ENCODE data around the gene DMBX1.

DNA sequence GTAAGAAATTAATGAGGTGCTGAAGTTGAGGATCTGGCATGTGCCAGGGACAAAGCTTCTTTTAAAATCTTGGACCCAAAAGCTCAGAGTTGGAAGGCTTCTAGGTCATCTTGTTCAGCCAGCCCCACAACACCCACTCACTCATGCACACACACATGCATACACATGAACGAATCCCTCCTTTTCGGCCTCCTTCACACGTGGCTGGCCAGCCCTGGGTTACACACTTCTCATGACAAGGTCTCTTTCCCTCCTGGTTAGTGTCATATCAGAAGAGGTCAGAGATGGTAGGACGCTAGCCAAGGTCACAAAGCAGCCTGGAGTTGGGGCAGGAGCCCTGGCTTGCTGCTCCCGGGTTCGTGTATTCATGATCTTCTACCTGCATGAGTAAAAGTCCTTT lies 6.9 kb downstream of the DMBX1 start:
- TF ChIP-seq, protein P1, sequence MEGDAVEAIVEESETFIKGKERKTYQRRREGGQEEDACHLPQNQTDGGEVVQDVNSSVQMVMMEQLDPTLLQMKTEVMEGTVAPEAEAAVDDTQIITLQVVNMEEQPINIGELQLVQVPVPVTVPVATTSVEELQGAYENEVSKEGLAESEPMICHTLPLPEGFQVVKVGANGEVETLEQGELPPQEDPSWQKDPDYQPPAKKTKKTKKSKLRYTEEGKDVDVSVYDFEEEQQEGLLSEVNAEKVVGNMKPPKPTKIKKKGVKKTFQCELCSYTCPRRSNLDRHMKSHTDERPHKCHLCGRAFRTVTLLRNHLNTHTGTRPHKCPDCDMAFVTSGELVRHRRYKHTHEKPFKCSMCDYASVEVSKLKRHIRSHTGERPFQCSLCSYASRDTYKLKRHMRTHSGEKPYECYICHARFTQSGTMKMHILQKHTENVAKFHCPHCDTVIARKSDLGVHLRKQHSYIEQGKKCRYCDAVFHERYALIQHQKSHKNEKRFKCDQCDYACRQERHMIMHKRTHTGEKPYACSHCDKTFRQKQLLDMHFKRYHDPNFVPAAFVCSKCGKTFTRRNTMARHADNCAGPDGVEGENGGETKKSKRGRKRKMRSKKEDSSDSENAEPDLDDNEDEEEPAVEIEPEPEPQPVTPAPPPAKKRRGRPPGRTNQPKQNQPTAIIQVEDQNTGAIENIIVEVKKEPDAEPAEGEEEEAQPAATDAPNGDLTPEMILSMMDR (IDR thresholded peaks at IDR 0.05; ENCODE audit: low read length) = no peak
- no peak for TF ChIP-seq EZH2 (IDR thresholded peaks at IDR 0.05; ENCODE audit: borderline replicate concordance, low read length)
